Fibroblast of skin of abdomen (primary cell): Measurements from ENCODE around the gene GNLY. TPM values are rescaled to one million over a fixed set of nuclear protein-coding genes. Genes with fewer than 3 reads are reported as not detected.
"Not testable (repeated sequence)": the region's sequence is repeated elsewhere in the genome, so short reads cannot be mapped to it uniquely, and the experiment has no call there.

Experiments
- DNase-seq: peaks from one replicate; pipeline ENCODE4 v3.0.0-alpha.2; 2013
- polyA plus RNA-seq, 2 experiments: library from polyadenylated mRNA; unstranded; fragments of 120-200 nt; gene quantifications; one replicate each; pipeline ENCODE4 v1.2.1, GENCODE V29; 2013; ENCODE audit not compliant: insufficient read length in 2 of 2

The GNLY gene
- polyA plus RNA-seq (2013, experiment 1 of 2; ENCODE audit: insufficient read length) = not detected
- polyA plus RNA-seq (2013, experiment 2 of 2; ENCODE audit: insufficient read length) = 0.15 TPM

- DNase-seq = no peak
Measured at GRCh38 chr2:85694052-85695025, at the start of gene GNLY. Gene GNLY (plus strand): TSS chr2:85694358. CDS start chr2:85694419, 61 bp downstream.

DNA sequence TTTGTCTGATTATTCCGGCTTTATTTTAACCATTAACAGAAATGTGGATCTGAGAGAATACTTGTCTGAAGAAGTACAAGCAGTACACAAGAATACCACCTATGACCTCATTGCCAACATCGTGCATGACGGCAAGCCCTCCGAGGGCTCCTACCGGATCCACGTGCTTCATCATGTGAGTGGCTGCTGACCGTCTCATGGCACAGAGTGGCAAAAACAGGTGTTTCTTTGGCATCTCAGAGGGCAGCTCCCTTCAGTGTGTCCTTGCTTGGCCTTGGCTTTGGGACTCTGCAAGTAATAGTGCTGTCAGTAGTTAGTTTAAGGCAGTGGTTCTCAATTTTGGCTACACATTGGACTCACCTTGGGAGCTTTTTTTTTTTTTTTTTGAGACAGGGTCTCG, 49.2 kb upstream of the GNLY start:
- no peak for DNase-seq

GRCh38 chr2:85646166-85646565, 48.0 kb upstream of the GNLY start:
- DNase-seq = no peak

DNA sequence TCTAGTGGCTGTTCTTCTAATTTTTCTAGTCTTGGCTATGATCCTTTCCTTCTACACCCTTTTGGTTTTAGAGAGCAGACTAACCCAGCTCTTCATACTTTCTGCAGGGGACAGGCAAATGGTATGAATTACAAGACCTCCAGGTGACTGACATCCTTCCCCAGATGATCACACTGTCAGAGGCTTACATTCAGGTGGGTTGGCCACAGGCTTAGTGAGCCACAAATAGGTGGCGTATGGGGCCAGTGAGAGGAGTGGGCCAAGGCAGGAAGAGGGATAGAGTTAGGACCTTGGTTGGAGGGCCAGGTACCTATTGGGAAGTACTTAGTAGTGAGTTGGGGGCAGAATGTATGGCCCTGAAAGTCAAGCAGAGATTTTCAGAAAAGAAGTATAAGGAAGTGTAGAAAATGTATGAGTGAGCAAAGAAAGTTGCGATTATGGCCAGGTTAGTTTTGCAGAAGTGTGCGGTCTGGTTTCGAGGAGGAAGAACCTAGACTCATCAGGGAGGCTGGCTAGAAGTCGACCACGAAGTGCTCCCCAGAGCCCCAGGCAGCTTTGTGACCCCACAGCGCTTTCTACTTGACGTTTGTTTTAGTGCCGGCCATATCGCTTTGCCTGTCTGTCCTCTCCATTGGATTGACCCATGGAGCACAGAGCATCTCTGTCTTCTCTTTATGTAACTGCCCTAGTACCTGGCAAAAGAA, 46.2 kb upstream of the GNLY start:
- no peak for DNase-seq

- DNase-seq = peak; percentile 49
Measured at GRCh38 chr2:85648619-85649018, 45.5 kb upstream of the GNLY start.

DNA sequence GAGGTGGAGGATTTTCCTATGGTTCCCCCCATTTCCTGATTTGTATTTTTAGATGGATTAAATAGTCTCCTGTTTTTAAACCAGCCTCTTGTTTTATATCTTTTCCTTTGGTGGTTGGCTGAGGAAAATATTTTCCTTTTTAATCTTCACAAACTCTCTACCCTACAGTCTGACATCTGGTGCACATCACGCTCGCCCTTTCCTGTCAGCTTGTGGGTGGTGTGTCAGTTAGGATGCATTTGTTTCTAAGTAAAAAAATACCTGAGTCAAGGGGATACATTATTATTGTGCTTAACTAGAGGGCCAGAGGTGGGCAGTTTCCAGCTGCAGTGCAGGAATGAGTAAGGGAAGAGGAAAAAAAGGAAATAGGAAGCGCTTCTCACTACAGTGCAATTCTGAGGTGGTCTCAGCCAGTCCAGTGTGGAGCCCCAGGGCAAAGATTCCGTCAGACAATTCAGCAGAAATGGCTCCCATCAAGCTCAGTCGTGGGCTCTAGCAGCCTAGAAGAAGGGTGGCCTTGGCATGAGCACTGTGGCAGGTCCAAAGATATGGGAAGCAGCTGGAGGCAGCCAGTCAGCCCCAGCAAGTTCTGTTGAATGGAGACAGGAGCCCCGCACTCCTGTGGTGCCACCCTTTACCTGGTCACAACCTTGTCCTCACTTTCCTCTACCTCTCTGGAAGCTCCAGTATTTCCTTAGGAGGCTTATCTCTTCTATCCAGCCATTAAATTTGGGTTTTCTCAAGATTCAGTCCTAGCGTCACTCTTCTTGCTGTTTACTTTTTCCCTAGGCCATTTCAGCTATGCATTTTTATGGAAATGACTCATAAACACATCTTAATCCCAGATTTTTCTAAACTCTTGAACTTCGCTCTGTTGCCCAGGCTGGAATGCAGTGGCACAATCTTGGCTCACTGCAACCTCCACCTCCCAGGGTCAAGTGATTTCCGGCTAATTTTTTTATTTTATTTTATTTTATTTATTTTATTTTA, 44.7 kb upstream of the GNLY start:
- peak; percentile 46 for DNase-seq

DNA sequence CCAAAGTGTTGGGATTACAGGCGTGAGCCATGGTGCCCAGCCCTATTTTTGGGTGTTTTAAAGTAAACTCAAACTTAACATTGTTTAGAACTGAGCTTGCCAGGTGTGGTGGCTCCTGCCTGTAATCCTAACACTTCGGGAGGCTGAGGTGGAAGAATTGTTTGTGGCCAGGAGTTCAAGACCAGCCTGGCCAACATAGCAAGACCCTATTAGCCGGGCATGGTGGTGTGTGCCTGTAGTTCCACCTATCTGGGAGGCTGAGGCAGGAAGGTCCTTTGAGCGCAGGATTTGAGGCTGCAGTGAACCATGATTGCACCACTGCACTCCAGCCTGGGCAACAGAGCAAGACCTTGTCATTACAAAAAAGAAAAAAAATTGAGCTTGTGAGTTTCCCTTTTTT, 43.7 kb upstream of the GNLY start:
- no peak for DNase-seq

GRCh38 chr2:85651097-85651496, 43.1 kb upstream of the GNLY start:
- no peak for DNase-seq

DNA sequence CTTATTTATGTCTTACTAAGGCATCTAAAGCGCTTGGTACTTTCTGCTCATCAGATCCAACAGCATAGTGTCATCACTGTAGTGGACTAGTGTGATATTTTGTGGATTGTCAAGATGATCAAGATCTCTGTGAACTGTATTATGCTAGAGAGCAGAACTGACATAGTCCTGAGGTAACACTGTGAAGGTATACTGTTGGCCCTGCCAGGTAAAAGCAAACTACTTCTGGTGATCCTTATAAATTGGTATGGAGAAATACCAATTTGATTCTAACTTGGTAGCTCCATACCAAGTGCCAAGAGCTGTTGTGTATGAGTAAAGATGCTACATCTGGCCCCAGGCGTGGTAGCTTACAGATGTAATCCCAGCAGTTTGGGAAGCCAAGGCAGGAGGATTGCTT, 42.1 kb upstream of the GNLY start:
- no peak for DNase-seq

DNA sequence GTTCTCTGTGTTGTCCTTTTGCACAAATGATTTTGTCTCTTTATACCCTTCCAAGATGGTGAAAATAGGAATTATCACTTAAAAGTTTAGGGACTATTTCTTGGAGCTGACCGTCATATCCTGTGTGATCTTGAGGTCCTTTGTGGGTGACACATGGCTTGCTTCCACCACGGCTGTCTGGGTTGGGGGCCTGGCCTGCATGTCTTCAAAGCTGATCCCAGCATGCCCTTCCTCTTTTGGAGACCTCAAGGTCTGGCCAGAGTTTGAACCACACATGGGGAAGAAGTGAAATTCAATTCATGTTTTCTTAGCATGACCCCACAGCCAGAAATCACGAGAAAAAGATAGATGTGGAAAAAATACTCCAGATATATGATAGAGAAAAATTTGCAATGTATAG, 40.2 kb upstream of the GNLY start:
- DNase-seq = no peak

DNA sequence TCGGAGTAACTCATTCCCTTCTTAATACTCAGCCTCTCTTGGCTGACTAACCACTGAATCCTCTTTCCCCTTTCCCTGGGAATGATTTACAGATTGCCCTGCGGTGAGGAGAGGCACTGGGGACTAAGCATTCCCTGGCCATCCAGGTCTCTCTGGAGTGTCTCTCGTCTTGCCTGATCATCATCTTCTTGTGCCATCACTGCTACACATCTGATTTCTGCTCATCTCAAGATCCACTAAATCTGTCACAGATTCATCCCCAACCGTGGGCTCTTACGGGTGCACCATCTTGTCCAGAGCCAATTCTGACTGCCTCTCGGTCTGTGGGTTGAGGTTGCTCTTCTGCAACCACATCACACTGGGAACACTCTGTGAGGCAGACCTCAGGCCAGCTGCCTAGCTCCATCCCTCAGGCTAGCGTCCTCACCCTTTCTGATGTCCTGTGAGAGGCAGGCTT, 38.2 kb upstream of the GNLY start:
- peak; percentile 75 for DNase-seq

DNA sequence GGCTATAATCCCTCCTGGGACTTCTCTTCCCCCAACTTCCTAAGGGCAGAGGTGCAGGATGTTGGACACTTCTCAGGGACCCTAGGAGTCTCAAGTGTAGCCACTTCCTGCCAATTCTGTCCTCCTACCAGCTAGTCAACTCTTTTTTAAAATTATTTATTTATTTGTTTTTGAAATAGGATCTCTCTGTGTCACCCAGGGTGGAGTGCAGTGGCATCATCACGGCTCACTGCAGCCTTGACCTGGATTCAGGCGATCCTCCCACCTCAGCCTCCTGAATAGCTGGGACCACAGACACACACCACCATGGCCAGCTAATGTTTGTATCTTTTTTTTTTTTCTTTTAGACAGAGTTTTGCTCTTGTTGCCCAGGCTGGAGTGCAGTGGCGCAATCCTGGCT, 37.7 kb upstream of the GNLY start:
- DNase-seq = no peak

DNA sequence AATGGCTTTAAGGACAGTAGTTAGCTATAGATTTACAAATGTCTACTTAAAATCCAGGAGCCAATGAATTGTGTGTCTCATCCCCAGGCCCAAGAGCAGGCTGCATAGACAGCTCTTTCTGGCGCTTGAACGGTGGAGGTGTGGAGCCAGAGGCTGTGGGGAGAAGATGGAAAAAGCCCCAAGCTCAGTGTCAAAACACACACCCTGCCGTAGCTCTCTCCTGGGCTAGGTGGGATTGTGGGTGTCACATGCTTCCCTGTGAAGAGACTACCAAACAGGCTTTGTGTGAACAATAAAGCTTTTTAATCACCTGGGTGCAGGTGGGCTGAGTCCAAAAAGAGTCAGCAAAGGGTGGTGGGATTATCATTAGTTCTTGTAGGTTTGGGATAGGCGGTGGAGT, 36.8 kb upstream of the GNLY start:
- not testable (repeated sequence) for DNase-seq

DNA sequence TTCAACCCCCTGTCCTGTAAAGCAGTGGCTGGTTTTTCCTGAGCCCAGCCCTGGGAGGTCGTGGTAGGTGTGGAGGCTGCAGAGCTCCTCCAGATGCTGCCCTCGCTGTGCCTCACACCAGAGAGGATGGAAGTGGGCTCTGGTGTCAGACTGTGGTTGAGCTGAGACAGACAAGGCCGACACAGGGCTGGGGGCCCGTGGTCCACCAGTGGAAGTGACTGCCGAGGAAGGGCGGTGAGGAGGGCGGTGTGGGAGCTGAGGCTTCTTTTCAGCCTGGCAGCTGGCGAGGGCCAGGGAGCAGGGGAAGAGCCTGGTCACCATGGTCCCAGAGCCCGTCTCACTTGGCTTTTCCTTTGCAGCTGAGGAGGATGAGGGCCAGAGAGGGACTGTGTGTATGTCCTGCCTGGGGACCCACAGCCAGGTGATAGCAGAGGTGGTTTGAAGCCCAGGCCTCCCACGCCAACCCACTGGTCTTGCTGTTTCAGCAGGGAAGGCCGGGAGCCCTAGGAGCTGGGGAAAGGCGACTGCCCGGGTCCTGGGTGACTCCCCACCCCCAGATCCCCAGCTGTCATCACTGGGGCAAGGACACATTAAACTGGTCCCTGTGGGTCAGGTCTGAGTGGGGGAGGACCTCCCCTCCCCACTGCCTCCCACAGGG, 34.7 kb upstream of the GNLY start:
- DNase-seq = no peak

DNA sequence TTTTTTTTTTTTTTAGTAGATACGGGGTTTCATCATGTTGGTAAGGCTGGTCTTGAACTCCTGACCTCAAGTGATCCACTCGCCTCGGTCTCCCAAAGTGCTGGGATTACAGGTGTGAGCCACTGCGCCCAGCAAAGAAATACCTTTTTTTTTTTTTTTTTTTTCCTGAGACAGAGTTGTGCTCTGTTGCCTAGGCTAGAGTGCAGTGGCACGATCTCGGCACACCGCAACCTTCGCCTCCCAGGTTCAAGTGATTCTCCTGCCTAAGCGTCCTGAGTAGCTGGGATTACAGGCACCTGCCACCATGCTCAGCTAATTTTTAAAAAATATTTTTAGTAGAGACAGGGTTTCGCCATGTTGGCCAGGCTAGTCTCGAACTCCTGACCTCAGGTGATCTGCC, 33.9 kb upstream of the GNLY start:
- DNase-seq = not testable (repeated sequence)

DNA sequence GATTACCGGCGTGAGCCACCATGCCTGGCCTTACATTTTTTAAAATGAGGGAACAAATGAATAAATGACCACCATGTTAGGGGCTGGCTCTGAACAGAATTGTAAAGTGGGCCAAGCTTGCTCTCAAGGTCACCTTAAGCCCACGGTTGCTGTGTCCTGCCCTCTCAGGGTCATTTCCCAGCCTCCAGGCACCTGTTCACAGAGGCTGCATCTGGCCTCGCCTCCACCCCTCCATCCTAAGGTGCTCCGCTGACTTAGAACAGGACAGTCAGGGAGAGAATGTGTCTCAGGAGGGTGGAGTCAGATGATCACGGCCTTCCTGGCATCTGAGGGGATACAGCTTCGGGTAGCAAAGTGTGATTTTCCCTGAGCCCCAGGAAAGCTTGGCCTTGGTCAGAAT, 33.4 kb upstream of the GNLY start:
- DNase-seq = no peak

DNA sequence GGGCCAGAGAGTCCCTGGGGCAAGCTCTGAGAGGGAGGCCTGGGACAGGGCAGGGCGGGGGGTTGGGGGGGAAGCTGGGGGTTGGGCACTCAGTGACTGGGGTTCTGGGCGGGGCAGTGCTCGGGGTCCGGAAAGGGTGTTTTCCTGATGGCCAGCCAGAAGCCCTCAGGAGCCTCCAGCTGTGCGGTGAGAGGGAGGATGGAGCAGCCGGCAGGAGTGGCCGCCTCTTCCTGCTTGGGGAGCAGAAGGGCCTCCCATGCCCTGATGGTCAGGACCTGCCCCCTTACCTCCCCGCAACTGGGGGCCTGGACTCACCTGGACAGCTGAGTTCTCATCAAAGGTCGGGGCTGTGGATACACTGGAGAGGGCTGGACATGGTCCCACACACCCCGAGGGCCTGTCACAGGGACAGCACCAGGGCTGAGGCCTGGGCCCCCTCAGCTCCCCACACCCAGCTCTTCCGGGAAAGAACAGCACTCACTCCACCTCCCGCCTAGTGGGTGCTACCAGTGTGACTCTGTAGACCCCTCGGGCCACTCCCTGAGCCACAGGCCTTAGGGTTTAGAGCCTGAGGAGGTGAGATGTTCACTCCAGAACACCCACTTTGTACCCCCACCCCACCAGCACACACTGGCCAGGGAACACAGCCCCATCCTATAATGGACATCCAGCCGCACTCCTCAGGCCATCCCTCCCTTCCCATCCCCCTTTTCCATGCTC, 32.9 kb upstream of the GNLY start:
- DNase-seq = no peak

GRCh38 chr2:85662899-85663593, 31.1 kb upstream of the GNLY start:
- DNase-seq = peak; percentile 70

DNA sequence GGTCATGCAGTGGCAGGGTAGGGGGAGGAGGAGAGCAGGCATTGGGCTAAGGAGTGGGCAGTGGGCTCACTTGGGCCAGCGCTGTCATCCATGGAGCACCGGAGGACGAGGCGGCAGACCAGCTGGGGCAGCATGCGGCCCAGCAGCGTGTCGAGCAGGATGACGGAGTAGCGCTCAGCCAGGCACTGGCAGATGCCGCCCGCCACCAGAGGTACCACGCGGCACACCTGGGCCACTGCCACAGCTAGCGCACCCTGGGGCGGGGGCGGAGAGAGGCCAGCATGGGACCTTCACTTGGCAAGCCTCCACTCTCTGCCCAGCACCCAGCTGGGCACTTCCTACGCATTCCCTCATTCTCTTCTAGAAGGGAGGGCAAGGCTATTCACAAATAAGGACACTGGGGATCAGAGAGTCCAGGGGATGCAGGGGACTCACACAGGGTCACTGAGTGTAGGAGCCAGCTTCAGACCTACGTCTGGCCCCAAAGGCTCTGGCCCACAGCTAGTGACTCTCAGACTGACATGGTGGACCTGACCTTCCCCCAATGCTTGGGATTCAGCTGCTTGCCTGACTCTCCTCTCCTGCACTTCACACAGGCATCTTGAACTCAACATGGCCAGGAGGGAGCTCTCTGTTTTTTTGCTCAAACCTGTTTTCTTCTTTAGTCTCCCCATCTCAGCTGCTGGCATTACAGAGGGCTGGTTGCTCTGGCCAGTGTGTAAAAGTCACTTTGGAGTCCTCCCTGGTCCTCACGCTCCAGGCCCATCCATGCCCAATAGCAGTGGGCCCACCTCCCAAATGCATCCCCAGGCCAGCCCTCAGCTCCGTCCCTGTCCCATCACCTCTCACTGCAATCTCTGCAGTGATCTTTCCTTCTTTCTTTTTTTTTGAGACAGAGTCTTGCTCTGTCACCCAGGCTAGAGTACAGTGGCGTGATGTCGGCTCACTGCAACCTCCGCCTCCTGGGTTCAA, 30.3 kb upstream of the GNLY start:
- no peak for DNase-seq
